ENCODE measurements around the gene TTC39A.

TTC39A gene

DNA sequence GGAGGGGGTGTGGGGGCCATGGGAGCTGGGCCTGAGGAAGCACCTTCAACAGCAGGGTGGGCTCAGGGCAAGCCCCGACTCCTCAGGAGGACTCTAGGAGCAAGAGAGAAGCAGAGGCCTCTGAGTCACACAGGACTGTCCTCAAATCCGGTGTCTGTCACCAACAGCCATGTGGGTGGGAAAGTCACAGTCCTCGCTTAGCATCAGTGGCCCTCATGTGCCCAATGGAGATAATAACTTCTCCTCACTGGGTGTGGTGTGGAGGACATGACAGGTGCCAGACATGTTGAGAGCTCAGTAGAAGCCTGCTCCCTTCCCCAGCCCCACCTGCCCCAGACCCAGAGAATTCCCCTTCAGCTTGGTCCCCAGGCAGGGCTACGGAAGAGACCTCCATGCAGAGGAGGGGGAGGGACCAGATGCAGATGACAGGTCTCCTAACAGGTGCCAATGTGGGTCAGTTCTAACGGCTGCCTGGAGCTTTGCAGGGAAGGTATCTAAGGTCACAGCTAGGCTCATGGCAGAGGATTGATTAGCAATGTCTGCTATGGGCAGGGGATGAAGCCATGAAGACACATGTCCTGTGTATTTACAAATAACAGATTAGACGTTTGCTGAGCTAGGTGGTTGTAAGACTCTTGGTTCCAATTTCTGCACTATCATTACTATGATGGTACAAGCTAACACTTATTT lies 30.2 kb downstream of the TTC39A start:
- no peak overlapping the region for H3K4me3 ChIP-seq (replicated peaks; ENCODE audit: low read depth, low read length)
- no peak for DNase-seq (ENCODE audit: extremely low read depth, low read depth)
- TF ChIP-seq, protein P1, sequence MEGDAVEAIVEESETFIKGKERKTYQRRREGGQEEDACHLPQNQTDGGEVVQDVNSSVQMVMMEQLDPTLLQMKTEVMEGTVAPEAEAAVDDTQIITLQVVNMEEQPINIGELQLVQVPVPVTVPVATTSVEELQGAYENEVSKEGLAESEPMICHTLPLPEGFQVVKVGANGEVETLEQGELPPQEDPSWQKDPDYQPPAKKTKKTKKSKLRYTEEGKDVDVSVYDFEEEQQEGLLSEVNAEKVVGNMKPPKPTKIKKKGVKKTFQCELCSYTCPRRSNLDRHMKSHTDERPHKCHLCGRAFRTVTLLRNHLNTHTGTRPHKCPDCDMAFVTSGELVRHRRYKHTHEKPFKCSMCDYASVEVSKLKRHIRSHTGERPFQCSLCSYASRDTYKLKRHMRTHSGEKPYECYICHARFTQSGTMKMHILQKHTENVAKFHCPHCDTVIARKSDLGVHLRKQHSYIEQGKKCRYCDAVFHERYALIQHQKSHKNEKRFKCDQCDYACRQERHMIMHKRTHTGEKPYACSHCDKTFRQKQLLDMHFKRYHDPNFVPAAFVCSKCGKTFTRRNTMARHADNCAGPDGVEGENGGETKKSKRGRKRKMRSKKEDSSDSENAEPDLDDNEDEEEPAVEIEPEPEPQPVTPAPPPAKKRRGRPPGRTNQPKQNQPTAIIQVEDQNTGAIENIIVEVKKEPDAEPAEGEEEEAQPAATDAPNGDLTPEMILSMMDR (IDR thresholded peaks at IDR 0.05; ENCODE audit: low read depth, low read length, missing control alignments) = no peak

DNA sequence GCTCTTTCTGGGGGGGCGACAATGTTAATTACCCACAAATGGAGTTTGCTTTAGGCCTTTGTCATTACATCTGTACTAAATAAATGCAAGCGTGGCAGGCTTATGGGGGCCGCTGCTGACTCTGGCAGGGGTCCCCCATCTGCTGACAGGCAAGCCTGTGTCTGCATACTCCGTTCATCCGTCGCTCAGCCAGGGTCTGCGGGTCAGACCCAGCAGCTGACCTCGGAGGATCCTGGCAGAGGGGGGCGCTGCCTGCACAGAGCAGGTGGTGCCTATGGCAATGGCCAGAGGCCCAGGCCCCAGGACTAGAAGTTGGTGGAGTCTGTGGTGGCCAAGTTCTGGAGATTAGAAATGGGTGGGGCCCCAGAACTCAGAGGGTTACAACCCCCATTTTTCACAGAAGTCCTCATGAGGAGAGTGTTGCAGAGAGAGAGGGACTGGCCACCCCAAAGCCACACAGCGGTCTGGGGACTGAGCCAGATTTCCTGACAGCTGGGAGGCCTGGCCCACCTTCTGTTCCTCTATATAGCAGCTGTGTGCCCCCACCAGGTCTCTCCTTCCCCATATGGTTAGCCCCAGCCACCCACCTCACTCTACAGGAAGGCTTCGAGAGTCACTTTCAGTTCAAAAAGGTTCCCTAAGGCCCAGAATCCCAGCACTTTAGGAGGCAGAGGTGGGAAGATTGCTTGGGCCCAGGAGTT lies 31.0 kb downstream of the TTC39A start:
- no peak for DNase-seq (ENCODE audit: extremely low read depth, low read depth)
- no peak overlapping the region for H3K4me3 ChIP-seq (replicated peaks; ENCODE audit: low read depth, low read length)
- TF ChIP-seq, protein P1 (IDR thresholded peaks at IDR 0.05; ENCODE audit: low read depth, low read length, missing control alignments) = no peak

DNA sequence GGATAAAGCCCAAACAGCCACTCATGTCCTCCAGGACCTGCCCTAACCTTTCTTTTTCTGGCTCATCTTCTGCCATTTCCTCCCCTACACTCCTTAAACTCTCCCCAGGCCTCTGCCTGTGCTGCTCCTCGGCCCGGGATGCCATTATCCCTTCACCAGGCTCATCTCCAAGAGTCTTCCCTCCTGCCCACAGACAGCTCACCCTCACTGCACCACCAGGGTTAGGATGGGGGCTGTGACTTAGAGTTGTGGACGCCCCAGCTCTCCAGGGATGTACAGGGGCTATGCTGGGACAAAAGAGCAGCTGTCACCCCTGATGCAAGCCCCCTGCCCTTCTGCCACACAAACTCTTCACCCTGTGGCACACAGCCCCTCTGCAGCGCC lies 32.0 kb downstream of the TTC39A start:
- TF ChIP-seq, protein P1 (IDR thresholded peaks at IDR 0.05; ENCODE audit: low read depth, low read length, missing control alignments) = no peak

DNA sequence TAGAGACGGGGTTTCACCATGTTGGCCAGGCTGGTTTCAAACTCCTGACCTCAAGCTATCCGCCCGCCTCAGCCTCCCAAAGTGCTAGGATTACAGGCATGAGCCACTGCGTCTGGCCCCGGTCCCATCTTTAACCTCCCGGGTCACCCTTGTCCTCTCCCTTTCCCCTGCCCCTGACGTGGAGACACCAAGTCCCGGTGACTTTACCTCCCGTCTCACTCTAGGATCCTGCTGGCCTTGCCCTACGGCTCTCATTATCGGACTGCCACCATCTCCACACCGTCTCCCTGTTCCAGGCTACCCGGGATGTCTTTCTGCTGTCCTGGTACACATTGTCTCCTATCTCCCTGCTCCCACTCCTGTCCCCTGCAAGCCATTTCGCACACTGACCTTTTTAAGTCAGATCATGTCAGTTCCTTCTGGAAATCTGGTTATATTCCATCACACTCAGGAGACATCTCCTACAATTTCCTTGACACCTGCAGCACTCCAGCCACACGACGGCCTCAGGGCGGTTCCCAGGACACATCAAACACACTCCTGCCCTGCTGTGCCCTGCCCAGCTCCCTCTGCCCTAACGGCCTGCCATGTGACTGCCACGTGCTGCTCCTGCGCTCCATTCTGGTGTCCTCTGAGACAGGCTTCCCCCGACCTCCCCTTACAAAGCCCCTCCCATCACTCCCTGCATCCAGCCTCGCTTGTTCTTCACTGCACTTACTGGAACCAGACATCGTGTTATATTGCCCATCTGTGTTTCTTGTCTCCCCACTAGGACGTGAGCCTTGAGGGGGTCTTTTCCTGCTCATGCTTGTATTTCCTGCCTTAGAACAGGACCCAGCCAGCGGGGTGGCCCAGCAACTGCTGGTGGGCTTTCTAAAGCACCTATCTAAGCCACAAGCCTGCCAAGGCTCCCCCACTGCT lies 32.7 kb downstream of the TTC39A start:
- TF ChIP-seq, protein P1 (IDR thresholded peaks at IDR 0.05; ENCODE audit: low read depth, low read length, missing control alignments) = no peak
- no peak for DNase-seq (ENCODE audit: extremely low read depth, low read depth)
- H3K4me3 ChIP-seq (replicated peaks; ENCODE audit: low read depth, low read length) = no peak overlapping the region

More for the DNA sequence above, 32.0 kb downstream of the TTC39A start:
- no peak for DNase-seq (ENCODE audit: extremely low read depth, low read depth)
- H3K4me3 ChIP-seq (replicated peaks; ENCODE audit: low read depth, low read length) = no peak overlapping the region

DNA sequence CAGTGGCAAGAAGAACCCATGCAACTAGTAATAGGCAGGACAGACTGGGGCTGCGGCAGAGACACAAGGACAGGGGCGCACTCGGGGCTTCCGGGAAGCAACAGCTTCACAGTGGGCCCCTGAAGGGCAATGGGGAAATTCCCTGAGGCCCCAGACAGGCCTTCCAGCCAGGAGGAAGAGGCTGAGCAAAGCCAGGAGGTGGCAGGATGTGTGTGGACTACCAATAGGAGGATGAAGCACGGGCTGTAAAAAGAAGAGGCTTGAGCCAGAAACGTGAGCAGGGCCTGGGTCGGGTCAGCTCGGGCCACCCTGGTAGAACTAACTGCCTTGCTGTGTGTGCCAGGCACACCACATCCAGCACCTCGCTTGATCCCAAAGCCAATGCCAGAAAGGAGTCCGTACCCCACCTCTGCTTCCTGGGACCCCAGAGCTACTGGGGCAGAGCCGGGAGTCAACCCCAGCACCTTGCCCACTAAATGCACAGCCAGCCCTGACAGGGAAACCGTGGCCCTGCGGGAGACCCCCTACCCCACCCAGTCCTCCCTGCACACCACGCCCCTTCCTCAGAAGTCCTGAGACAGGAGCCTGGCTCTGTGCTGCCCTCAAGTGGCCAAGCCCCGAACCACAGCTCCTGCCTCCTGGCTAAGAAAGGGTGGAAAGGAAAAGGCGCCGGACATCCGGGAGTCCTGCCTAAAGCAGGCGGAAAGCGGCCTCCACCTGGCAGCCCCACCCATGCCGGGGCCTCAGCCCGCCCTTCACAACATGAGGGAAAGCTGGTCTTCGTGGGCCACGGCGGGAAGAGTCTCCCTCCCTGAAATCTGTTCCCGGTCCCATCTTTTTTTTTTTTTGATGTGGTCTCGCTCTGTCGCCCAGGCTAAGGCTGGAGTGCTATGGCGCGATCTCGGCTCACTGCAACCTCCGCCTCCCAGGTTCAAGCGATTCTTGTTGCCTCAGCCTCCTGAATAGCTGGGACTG lies 33.7 kb downstream of the TTC39A start:
- no peak overlapping the region for H3K4me3 ChIP-seq (replicated peaks; ENCODE audit: low read depth, low read length)
- peak; percentile 58 for DNase-seq (ENCODE audit: extremely low read depth, low read depth)
- TF ChIP-seq, protein P1 (IDR thresholded peaks at IDR 0.05; ENCODE audit: low read depth, low read length, missing control alignments) = peak; percentile 98

DNA sequence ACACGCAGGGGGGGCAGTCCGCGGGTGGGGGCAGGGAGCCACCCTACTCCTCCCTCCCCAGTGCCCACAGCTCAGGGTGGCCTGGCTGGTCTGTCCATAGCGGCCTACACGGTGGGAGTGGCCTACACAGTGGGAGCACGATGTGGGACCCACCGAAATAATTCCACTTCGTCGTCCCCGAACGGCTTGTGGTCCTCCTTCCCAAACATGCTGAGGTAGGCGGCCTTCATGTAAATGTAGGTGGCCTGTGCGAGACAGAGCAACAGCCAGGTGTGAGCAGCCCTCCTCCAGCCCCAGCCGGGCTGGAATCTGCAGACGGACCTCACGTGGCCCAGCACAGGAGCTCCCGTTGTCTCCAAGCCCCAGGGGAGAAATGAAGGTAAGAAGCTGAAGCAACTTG lies 34.4 kb downstream of the TTC39A start:
- no peak for DNase-seq (ENCODE audit: extremely low read depth, low read depth)
- no peak overlapping the region for H3K4me3 ChIP-seq (replicated peaks; ENCODE audit: low read depth, low read length)
- TF ChIP-seq, protein P1 (IDR thresholded peaks at IDR 0.05; ENCODE audit: low read depth, low read length, missing control alignments) = no peak
